ENCODE results near the gene CP. TPM values are rescaled to one million over a fixed set of nuclear protein-coding genes. Genes with fewer than 3 reads are reported as not detected.

Gene CP
- total and polyA plus RNA-seq, 9 of the 15 experiments (the other 6 are each of a cell fraction or from before 2014, with no cell fraction given): 0.30 to 0.75 TPM; not detected in 7

DNA sequence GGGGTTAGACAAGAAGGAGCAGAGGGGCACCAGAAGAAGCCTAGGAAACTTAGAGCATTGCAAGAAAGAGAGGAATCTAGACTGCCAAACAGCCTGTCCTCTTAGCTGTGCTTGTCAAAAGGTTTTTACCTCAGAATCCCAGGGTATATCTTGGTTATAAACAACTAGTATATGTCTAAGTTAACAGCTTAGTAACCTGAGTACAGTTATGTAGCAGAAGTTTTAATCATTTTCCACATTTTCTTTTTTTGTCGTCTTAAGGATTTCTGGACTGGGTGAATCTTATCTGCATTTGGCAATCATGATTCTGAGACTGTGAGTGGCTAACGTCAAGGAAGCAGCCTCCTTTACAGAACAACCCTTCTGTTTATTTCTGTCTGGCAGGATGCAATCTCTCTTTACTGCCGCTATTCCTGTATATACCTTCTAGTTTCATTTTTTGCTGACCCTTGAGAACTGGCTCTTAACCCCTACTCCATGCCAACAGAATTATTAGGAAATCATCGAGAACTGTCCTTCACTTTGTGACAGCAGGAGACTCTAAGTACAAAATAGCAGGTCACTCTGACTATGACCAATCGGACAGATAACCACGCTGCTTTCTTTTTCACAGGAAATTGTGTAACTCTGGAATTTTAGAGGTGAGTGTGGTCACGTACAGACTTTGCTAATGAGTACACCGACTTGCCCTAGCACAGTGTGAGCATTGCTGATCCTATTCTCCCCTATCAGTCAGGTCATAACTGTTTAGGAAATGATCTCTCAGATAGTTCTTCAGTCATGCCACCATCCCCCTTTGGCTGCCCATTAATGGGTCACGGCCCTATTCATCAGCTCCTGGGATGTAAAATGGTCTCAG, 3.3 kb upstream of the CP start (continued):
- TF ChIP-seq NEUROD1 (IDR thresholded peaks at IDR 0.05; ENCODE audit: borderline replicate concordance, low read depth, low read length, partially characterized antibody) (no peak), PCBP1 (IDR thresholded peaks at IDR 0.05; ENCODE audit: low read depth, low read length, poor library complexity, severe bottlenecking) (no peak), ZNF699 (CRISPR knock-in tag; IDR thresholded peaks at IDR 0.05; ENCODE audit: insufficient replicate concordance) (no peak), ELF1 (tag; IDR thresholded peaks at IDR 0.05) (peak; percentile 32; the same call in 1 of the 2 replicates), MEIS2 (IDR thresholded peaks at IDR 0.05; ENCODE audit: partially characterized antibody) (peak; percentile 54), CEBPB (tag; IDR thresholded peaks at IDR 0.05) (peak; percentile 96), CHAMP1 (IDR thresholded peaks at IDR 0.05) (no peak), HDAC3 (IDR thresholded peaks at IDR 0.05; ENCODE audit: borderline replicate concordance, partially characterized antibody) (no peak), FOSL1 (tag; conservative IDR thresholded peaks at IDR 0.05) (peak; percentile 65; the same call in 1 of the 2 replicates), SMARCA4 (IDR thresholded peaks at IDR 0.05) (no peak; the same call in 1 of the 2 replicates), STAT5B (CRISPR knock-in tag; IDR thresholded peaks at IDR 0.05) (no peak), BCL6 (CRISPR knock-in tag; IDR thresholded peaks at IDR 0.05) (no peak), STAG1 (CRISPR knock-in tag; IDR thresholded peaks at IDR 0.05; ENCODE audit: borderline replicate concordance) (no peak)
- TF ChIP-seq, protein P1, sequence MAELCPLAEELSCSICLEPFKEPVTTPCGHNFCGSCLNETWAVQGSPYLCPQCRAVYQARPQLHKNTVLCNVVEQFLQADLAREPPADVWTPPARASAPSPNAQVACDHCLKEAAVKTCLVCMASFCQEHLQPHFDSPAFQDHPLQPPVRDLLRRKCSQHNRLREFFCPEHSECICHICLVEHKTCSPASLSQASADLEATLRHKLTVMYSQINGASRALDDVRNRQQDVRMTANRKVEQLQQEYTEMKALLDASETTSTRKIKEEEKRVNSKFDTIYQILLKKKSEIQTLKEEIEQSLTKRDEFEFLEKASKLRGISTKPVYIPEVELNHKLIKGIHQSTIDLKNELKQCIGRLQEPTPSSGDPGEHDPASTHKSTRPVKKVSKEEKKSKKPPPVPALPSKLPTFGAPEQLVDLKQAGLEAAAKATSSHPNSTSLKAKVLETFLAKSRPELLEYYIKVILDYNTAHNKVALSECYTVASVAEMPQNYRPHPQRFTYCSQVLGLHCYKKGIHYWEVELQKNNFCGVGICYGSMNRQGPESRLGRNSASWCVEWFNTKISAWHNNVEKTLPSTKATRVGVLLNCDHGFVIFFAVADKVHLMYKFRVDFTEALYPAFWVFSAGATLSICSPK (IDR thresholded peaks at IDR 0.05; ENCODE audit: borderline replicate concordance): no peak
- TF ChIP-seq, protein P2, sequence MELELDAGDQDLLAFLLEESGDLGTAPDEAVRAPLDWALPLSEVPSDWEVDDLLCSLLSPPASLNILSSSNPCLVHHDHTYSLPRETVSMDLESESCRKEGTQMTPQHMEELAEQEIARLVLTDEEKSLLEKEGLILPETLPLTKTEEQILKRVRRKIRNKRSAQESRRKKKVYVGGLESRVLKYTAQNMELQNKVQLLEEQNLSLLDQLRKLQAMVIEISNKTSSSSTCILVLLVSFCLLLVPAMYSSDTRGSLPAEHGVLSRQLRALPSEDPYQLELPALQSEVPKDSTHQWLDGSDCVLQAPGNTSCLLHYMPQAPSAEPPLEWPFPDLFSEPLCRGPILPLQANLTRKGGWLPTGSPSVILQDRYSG (tag; conservative IDR thresholded peaks at IDR 0.05; ENCODE audit: low read depth): no peak
- TF ChIP-seq, protein P3, sequence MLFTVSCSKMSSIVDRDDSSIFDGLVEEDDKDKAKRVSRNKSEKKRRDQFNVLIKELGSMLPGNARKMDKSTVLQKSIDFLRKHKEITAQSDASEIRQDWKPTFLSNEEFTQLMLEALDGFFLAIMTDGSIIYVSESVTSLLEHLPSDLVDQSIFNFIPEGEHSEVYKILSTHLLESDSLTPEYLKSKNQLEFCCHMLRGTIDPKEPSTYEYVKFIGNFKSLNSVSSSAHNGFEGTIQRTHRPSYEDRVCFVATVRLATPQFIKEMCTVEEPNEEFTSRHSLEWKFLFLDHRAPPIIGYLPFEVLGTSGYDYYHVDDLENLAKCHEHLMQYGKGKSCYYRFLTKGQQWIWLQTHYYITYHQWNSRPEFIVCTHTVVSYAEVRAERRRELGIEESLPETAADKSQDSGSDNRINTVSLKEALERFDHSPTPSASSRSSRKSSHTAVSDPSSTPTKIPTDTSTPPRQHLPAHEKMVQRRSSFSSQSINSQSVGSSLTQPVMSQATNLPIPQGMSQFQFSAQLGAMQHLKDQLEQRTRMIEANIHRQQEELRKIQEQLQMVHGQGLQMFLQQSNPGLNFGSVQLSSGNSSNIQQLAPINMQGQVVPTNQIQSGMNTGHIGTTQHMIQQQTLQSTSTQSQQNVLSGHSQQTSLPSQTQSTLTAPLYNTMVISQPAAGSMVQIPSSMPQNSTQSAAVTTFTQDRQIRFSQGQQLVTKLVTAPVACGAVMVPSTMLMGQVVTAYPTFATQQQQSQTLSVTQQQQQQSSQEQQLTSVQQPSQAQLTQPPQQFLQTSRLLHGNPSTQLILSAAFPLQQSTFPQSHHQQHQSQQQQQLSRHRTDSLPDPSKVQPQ (CRISPR knock-in tag; IDR thresholded peaks at IDR 0.05; ENCODE audit: borderline replicate concordance): no peak
- TF ChIP-seq, protein P4, sequence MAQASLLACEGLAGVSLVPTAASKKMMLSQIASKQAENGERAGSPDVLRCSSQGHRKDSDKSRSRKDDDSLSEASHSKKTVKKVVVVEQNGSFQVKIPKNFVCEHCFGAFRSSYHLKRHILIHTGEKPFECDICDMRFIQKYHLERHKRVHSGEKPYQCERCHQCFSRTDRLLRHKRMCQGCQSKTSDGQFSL (CRISPR knock-in tag; IDR thresholded peaks at IDR 0.05): no peak
- TF ChIP-seq, protein P4 (tag; IDR thresholded peaks at IDR 0.05): no peak
